Measurements from ENCODE around the gene HMCN2. TPM values are rescaled to one million over a fixed set of nuclear protein-coding genes. Genes with fewer than 3 reads are reported as not detected.

Gene HMCN2
- total RNA-seq, 1 experiment from 2014 or later = 8.6 TPM

DNA sequence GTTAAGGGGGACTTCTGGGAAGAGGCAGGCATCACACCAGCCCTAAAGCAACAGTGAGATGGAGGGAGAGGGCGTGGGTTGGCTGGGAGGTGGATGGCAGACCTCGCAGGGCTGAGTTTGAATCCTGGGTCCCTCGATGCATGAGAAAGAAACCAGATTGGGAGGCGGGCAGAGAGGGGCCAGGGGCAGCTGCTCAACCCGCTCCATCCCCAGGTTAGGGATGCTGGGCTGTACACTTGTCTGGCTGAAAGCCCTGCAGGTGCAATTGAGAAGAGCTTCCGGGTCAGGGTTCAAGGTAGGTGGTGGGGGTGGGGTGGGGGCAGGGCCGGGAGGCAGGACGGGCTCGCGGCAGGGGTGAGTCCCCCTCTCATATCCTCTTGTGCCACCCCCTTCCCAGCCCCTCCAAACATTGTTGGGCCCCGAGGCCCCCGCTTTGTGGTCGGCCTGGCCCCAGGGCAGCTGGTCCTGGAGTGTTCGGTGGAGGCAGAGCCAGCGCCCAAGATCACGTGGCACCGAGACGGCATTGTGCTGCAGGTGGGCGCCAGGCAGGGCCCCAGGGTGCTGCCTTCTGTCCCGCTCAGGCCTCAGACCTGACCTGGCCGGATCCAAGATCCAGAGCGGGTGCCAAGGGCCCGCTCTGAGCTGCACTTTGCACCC lies 129.4 kb downstream of the HMCN2 start:
- Histone ChIP-seq H2AFZ (ENCODE audit: low read length) (no peak overlapping the region), H3K27ac (ENCODE audit: insufficient read length, low read depth, low read length) (no peak overlapping the region), H3T11ph (ENCODE audit: low read length) (no peak overlapping the region), H3K23me2 (ENCODE audit: insufficient read length, low read depth, low read length, poor library complexity, severe bottlenecking) (no peaks in the 10 kb centered on the region), H4K20me1 (ENCODE audit: control insufficient read depth, insufficient read depth, insufficient read length) (no peaks in the 10 kb centered on the region), H3K79me2 (ENCODE audit: insufficient read depth, low read length) (no peaks in the 10 kb centered on the region), H2BK120ac (ENCODE audit: low read depth, low read length, poor library complexity, severe bottlenecking) (no peak overlapping the region), H2BK15ac (ENCODE audit: low read depth, low read length) (no peak overlapping the region), H2BK20ac (ENCODE audit: low read depth, low read length, poor library complexity, severe bottlenecking) (no peak overlapping the region), H3K79me1 (ENCODE audit: insufficient read depth, low read depth, low read length, poor library complexity, severe bottlenecking) (no peaks in the 10 kb centered on the region), H3K4me2 (ENCODE audit: insufficient read depth, insufficient read length, low read length) (no peak overlapping the region), H2BK12ac (ENCODE audit: insufficient read length, low read depth, low read length) (no peak overlapping the region), H3K27me3 (ENCODE audit: insufficient read depth, low read length) (no peaks in the 10 kb centered on the region), H4K5ac (ENCODE audit: insufficient read length, low read depth, low read length) (no peak overlapping the region), H2BK5ac (ENCODE audit: insufficient read length, low read length) (no peak overlapping the region), H3K9ac (ENCODE audit: extremely low read depth, insufficient read length, low read length) (no peak overlapping the region), H3K56ac (ENCODE audit: insufficient read length, low read depth, low read length) (no peak overlapping the region), H2AK5ac (ENCODE audit: insufficient read length, low read length) (no peak overlapping the region), H3K4me1 (ENCODE audit: insufficient read depth, low read length) (no peaks in the 10 kb centered on the region), H3K9me3 (ENCODE audit: control insufficient read depth, low read depth, low read length) (no peaks in the 10 kb centered on the region), H3K18ac (ENCODE audit: insufficient read length, low read depth, low read length) (no peak overlapping the region), H3K14ac (ENCODE audit: insufficient read depth, low read length) (no peak overlapping the region), H4K91ac (ENCODE audit: insufficient read length, low read depth, low read length) (no peak overlapping the region), H3K4ac (ENCODE audit: low read depth, low read length) (no peak overlapping the region), H4K8ac (replicated peaks; ENCODE audit: insufficient read length, low read depth, low read length) (no peak overlapping the region), H3K23ac (ENCODE audit: insufficient read length, low read depth, low read length) (no peak overlapping the region)
- peaks cover 4 to 26% (median 11%) of the 10 kb centered on the region in 3 experiments for H3K36me3 Mint-ChIP-seq (ENCODE audit: insufficient read depth in 1 of 3, low read depth in 3 of 3)
- TF ChIP-seq CTCF (conservative IDR thresholded peaks at IDR 0.05) = no peak
- H3K4me3 Mint-ChIP-seq = no peak overlapping the region
- H3K27ac Mint-ChIP-seq = no peak overlapping the region; a peak in 1 of 7 replicates
- no CpG with 5 or more reads among the region's 23 CpGs for WGBS (ENCODE audit: extremely low coverage, insufficient read length, low lambda C conversion rate)
- DNase-seq = no peak
- H3K4me1 Mint-ChIP-seq = peaks cover 12 to 21% of the 10 kb centered on the region in 2 experiments; a peak in 3 of 4 replicates
- peaks cover 1% of the 10 kb centered on the region; the same call in 1 of the 2 replicates for H3K27me3 Mint-ChIP-seq (ENCODE audit: low read depth)
- no peaks in the 10 kb centered on the region; a peak in 1 of 5 replicates for H3K9me3 Mint-ChIP-seq

All from H9 (cell line).